CD4-positive, alpha-beta T cell (primary cell): Measurements from ENCODE around the gene MRPS30. TPM values are rescaled to one million over a fixed set of nuclear protein-coding genes. Genes with fewer than 3 reads are reported as not detected.

ENCODE experiments used
- ATAC-seq: fragments of 200-7000 bp; cut with Tn5 transposase; one replicate; pipeline ENCODE4 v1.10.0; 2022; ENCODE audit warnings: mild to moderate bottlenecking; ENCODE audit not compliant: poor library complexity
- CTCF ChIA-PET: fragments of 350-600 bp; sonication (Branson Sonifier 250); formaldehyde crosslinking; loops from one replicate; lab custom pipeline; 2021; ENCODE audit warnings: antibody characterized with exemption, inconsistent platforms; lab: Charles Lee
- POLR2A ChIA-PET: fragments of 350-600 bp; sonication (Branson Sonifier 250); formaldehyde crosslinking; loops from one replicate; lab custom pipeline; 2021; ENCODE audit warnings: antibody characterized with exemption, inconsistent platforms; lab: Charles Lee
- DNase-seq, 14 experiments: peaks; one replicate each; pipeline ENCODE4 v3.0.0-alpha.2; 2013 to 2020; ENCODE audit warnings: mixed read lengths in 2 of 14
- H3K27ac ChIP-seq, 2 donors: one replicate each; pipeline versions ENCODE4 v1.5.1 to v1.7.0; 2013; ENCODE audit warnings: low read length in 2 of 2, low read depth in 1 of 2, mild to moderate bottlenecking in 1 of 2
- H3K27me3 ChIP-seq, 2 experiments: 1 replicate in 1 of 2; 2 replicates in 1 of 2; pipeline versions ENCODE4 v1.6.1 to v1.7.0; 2013; ENCODE audit warnings: low read length in 2 of 2, control low read depth in 1 of 2, mild to moderate bottlenecking in 1 of 2, moderate library complexity in 1 of 2; ENCODE audit not compliant: insufficient read depth in 2 of 2, control insufficient read depth in 1 of 2
- H3K36me3 ChIP-seq: one replicate; pipeline ENCODE4 v1.6.1; 2013; ENCODE audit warnings: low read length, control low read depth; ENCODE audit not compliant: insufficient read depth
- H3K4me1 ChIP-seq: one replicate; pipeline ENCODE4 v1.6.1; 2013; ENCODE audit warnings: low read length, control low read depth; ENCODE audit not compliant: insufficient read depth
- H3K4me3 ChIP-seq: one replicate; pipeline ENCODE4 v1.5.1; 2013; ENCODE audit warnings: mild to moderate bottlenecking, low read length, moderate library complexity
- H3K9me3 ChIP-seq, 2 experiments: 1 replicate in 1 of 2; 2 replicates in 1 of 2; pipeline versions ENCODE4 v1.6.1 to v1.7.0; 2013; ENCODE audit warnings: low read length in 2 of 2, mild to moderate bottlenecking in 2 of 2, control low read depth in 1 of 2, moderate library complexity in 1 of 2; ENCODE audit not compliant: control insufficient read depth in 1 of 2, insufficient read depth in 1 of 2
- H3K27ac Mint-ChIP-seq: one replicate; pipeline ENCODE4 v1.8.0; 2020; ENCODE audit warnings: mixed read lengths
- H3K27me3 Mint-ChIP-seq: one replicate; pipeline ENCODE4 v1.8.0; 2021; ENCODE audit warnings: mixed read lengths
- H3K36me3 Mint-ChIP-seq: one replicate; pipeline ENCODE4 v1.8.0; 2021; ENCODE audit warnings: low read depth, mixed read lengths
- H3K4me1 Mint-ChIP-seq: one replicate; pipeline ENCODE4 v1.8.0; 2021; ENCODE audit warnings: low read depth, mixed read lengths
- H3K4me3 Mint-ChIP-seq: one replicate; pipeline ENCODE4 v1.8.0; 2020; ENCODE audit warnings: mild to moderate bottlenecking, mixed read lengths
- H3K9me3 Mint-ChIP-seq: one replicate; pipeline ENCODE4 v1.8.0; 2020; ENCODE audit warnings: mixed read lengths
- intact Hi-C, 2 experiments: fragments of 100-400 bp; cut with DNase I in 1 of 2; cut with micrococcal nuclease in 1 of 2; formaldehyde crosslinking; loops; one replicate each; pipeline versions ENCODE4 v1.15.1 to v1.9.0; 2023 to 2025; cut with DNase I, micrococcal nuclease
- polyA plus RNA-seq, 2 donors: library from polyadenylated mRNA; unstranded; fragments of 120-200 nt; gene quantifications; one replicate each; pipeline ENCODE4 v1.2.1, GENCODE V29; 2013
- total RNA-seq, 174 experiments: library from RNA in 2 of 174; stranded (reverse) in 2 of 174; gene quantifications; one replicate each; pipeline ENCODE4 v1.2.3 and lab custom pipeline; 2021 to 2026
- TF ChIP-seq, protein P1 (sequence below): fragments of 200-600 bp; IDR thresholded peaks from one replicate; pipeline ENCODE4 v1.8.0; 2022; ENCODE audit warnings: antibody characterized with exemption, mild to moderate bottlenecking

The MRPS30 gene
- total RNA-seq (10 to 100 TPM; 43.2 to 43.8 TPM), total RNA-seq (lab: John Stamatoyannopoulos, UW) (59.0 to 132 (median 83.7) reads per million in 172 experiments)
- 37.4 TPM for polyA plus RNA-seq (2013, experiment 1 of 2)
- 33.8 TPM for polyA plus RNA-seq (2013, experiment 2 of 2)

DNA sequence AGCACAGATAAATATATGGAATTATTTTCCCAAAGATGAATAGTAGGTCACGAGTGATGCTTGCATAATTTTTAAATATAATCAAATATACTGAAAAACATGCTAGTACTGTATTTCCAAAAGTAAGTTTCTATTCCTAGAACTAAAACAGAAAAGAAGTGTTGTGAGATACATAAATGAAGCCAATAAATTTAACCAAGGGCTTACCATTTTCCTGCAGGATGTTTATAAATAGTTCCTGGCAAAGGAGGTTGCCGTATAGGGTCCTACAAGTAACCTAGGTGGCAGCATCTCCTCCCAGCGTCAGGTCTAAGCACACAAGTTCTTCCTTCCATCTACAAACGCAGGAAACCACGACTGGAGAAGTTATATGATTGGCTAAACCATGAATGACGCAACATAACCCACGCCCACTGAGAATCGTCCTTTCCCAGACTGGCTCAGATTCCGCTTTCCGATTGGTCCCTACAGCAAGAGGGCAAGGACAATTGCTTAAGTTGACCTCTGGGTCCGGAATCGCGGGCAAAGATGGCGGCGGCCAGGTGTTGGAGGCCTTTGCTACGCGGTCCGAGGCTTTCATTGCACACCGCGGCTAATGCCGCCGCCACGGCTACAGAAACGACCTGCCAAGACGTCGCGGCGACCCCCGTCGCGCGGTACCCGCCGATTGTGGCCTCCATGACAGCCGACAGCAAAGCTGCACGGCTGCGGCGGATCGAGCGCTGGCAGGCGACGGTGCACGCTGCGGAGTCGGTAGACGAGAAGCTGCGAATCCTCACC lies at the start of gene MRPS30:
Gene MRPS30 (plus strand): TSS at position 513 of the 780 bp plus-strand sequence. CDS start 16 bp downstream, at position 529.
- H3K27me3 ChIP-seq, result no peaks in the 10 kb centered on the region
- H3K4me3 ChIP-seq, result peak within 1 kb of the TSS; percentile 85
- Mint-ChIP-seq H3K9me3 (no peaks in the 10 kb centered on the region), H3K4me1 (peaks cover 35% of the 10 kb centered on the region), H3K4me3 (peak within 1 kb of the TSS; percentile 95), H3K27ac (peak within 1 kb of the TSS; percentile 97), H3K36me3 (peaks cover 48% of the 10 kb centered on the region), H3K27me3 (no peaks in the 10 kb centered on the region)
- ChIA-PET CTCF (no interaction called here), POLR2A (no interaction called here)
- DNase-seq (peak; percentile 74 to 97 (median 84)), ATAC-seq (peak; percentile 94)
- intact Hi-C loops, result loop anchor here in 1 of 2 experiments (5.0 to 10.0 kb wide), 2 partner anchors 1251 to 1494 kb away; partner anchors contain the start of genes HMGCS1 and PAIP1
- peaks cover 23% of the 10 kb centered on the region for H3K36me3 ChIP-seq
- peak within 1 kb of the TSS; percentile 80 to 87 for H3K27ac ChIP-seq
- peaks cover 11% of the 10 kb centered on the region for H3K4me1 ChIP-seq
- no peaks in the 10 kb centered on the region for H3K9me3 ChIP-seq
- TF ChIP-seq, protein P1, sequence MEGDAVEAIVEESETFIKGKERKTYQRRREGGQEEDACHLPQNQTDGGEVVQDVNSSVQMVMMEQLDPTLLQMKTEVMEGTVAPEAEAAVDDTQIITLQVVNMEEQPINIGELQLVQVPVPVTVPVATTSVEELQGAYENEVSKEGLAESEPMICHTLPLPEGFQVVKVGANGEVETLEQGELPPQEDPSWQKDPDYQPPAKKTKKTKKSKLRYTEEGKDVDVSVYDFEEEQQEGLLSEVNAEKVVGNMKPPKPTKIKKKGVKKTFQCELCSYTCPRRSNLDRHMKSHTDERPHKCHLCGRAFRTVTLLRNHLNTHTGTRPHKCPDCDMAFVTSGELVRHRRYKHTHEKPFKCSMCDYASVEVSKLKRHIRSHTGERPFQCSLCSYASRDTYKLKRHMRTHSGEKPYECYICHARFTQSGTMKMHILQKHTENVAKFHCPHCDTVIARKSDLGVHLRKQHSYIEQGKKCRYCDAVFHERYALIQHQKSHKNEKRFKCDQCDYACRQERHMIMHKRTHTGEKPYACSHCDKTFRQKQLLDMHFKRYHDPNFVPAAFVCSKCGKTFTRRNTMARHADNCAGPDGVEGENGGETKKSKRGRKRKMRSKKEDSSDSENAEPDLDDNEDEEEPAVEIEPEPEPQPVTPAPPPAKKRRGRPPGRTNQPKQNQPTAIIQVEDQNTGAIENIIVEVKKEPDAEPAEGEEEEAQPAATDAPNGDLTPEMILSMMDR, result peak; percentile 50

DNA sequence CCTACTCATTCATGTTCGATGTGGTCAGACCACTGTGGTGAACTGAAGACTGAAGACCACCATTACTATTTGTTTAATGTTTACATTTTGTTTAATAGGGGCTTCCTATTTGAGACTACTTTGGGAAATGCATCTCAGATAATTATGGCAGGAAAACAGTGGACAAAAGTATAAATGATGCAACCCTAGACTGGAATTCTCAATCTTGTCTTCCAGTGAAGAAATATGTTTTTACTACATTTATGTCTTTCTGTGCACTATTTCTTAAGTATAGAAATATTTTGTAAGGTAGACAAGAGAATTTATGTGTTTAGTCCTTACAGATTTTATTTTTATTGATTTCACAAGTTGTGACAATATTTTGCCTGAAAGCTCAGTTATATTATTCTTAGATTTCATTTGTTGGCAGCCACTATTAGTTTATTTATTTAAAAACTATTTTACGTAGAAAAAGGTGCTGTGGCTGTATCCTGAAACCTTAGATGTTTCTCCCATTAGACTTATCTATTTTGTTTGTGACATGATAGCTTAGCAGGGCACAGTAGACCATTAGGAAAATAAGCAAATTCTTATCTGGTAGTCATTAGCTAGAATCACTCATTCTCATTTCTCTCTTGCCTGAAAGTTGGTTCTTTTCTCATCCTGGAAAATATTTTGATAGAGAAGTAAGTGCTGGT lies 39.4 kb upstream of the MRPS30 start:
- no peak overlapping the region for H3K27ac Mint-ChIP-seq
- TF ChIP-seq, protein P1, result no peak
- no peaks in the 10 kb centered on the region for H3K36me3 Mint-ChIP-seq
- peaks cover 0 to 14% of the 10 kb centered on the region in 2 experiments for H3K27me3 ChIP-seq
- H3K9me3 Mint-ChIP-seq, result no peaks in the 10 kb centered on the region
- H3K4me1 Mint-ChIP-seq, result no peaks in the 10 kb centered on the region
- intact Hi-C loops, result no loop called here
- no peak overlapping the region for H3K4me3 ChIP-seq
- H3K4me3 Mint-ChIP-seq, result no peak overlapping the region
- POLR2A ChIA-PET, result no interaction called here
- no peaks in the 10 kb centered on the region for H3K9me3 ChIP-seq
- H3K36me3 ChIP-seq, result no peaks in the 10 kb centered on the region
- H3K27ac ChIP-seq, result no peak overlapping the region
- peaks cover 26% of the 10 kb centered on the region for H3K27me3 Mint-ChIP-seq
- no peak for ATAC-seq
- CTCF ChIA-PET, result no interaction called here
- no peak for DNase-seq
- H3K4me1 ChIP-seq, result no peaks in the 10 kb centered on the region

DNA sequence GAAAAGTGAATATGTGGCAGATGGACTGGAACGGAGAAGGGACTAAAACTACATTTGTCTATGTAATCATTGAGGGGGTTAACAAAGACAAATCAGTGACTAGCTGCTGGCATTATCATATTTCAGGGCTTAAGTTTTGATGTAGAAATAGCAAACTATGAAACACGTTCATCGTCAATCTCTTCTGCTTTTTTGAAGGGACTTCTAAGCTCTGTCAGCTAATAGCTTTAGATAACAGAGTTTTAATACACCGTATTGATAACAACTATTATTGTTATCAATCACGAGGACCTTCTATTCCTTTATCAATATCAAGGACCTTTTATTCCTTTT lies 38.9 kb upstream of the MRPS30 start:
- no peaks in the 10 kb centered on the region for H3K9me3 ChIP-seq
- Mint-ChIP-seq H3K4me3 (no peak overlapping the region), H3K27me3 (peaks cover 26% of the 10 kb centered on the region), H3K9me3 (no peaks in the 10 kb centered on the region), H3K27ac (no peak overlapping the region), H3K36me3 (no peaks in the 10 kb centered on the region), H3K4me1 (no peaks in the 10 kb centered on the region)
- intact Hi-C loops, result loop anchor here (10.0 kb wide), 1 partner anchor 1135 kb away; no protein-coding TSS in a partner anchor
- no peaks in the 10 kb centered on the region for H3K4me1 ChIP-seq
- H3K27ac ChIP-seq, result no peak overlapping the region
- no peak overlapping the region for H3K4me3 ChIP-seq
- ChIA-PET CTCF (no interaction called here), POLR2A (no interaction called here)
- TF ChIP-seq, protein P1, result no peak
- peaks cover 0 to 14% of the 10 kb centered on the region in 2 experiments for H3K27me3 ChIP-seq
- DNase-seq (no peak), ATAC-seq (no peak)
- no peaks in the 10 kb centered on the region for H3K36me3 ChIP-seq
